Activated CD8-positive, alpha-beta memory T cell treated with anti-CD3 and anti-CD28 coated beads for 24 hours (primary cell): ENCODE data around the gene DHX8.
A peak's percentile ranks its signal among the peaks of the same experiment; 100 is the strongest.

Experiments used
- DNase-seq: peaks from one replicate; pipeline ENCODE4 v3.0.0-alpha.2; 2020

The DHX8 gene

DNA sequence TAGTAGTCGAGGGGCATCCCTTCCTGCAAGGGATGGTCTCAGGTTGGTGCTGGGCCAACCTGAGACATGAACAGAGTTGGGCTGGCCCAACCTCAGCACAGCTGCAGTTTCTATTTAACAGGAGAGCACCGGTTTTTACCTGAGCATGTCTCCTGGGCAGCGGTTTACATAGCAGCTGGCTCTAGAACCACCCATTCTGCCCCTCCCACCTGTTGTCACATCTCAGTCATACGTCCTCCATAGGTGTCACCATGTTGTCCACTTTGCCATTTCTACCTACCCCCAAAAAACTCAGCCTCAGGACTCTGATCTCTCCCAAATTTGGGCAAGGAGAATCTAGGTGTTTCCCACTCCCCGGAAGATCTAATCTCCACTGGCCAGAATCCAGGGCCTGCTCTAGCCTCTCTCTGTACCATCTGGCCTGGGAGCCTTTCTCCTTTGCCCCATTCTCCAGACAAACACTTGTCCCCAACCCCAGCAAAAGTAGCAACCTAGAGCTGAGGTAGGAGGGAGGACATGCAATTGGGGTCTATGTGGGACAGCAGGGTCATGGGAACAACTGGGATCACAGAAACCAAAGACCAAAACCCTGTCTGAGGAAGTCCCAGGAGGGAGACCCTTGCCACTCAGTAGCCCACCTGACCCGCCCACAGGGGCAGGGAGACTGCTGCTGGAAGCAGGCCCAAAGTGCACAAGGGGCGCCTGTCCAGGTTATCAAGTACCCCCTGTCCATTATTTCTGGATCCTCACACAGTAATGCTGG is 43.3 kb downstream of the DHX8 start:
- no peak for DNase-seq

DNA sequence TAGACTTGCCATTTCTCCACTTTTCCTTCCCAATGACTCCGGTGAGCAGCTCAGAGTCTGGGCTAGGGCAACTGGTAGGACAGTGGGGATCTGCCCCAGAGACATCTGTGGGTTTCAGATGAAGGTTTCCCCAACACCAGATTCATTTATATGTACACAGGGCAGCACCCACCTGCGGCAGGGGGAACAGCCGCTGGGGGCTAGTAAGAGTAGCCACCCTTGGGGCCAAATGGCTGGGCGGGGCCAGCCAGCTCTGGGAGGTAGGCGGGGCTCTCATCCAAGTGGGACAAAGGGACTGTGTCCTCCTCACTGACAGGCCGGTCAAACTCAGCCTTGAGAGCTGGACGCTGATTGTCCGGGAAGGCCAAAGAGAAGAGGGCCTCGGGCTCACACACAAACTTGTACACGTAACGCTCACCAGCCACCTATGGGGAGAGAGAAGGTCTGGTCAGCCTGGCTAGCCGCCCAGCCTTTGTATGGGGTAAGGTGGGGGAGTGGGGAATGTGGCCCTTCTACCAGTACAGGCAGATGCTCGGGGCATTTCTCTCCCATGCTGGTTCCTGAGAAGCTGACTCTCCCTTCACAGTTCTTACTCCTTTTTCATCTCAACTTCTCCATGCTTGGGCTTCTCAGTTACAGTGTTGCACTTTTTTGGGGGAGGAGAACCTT is 44.7 kb downstream of the DHX8 start:
- no peak for DNase-seq

DNA sequence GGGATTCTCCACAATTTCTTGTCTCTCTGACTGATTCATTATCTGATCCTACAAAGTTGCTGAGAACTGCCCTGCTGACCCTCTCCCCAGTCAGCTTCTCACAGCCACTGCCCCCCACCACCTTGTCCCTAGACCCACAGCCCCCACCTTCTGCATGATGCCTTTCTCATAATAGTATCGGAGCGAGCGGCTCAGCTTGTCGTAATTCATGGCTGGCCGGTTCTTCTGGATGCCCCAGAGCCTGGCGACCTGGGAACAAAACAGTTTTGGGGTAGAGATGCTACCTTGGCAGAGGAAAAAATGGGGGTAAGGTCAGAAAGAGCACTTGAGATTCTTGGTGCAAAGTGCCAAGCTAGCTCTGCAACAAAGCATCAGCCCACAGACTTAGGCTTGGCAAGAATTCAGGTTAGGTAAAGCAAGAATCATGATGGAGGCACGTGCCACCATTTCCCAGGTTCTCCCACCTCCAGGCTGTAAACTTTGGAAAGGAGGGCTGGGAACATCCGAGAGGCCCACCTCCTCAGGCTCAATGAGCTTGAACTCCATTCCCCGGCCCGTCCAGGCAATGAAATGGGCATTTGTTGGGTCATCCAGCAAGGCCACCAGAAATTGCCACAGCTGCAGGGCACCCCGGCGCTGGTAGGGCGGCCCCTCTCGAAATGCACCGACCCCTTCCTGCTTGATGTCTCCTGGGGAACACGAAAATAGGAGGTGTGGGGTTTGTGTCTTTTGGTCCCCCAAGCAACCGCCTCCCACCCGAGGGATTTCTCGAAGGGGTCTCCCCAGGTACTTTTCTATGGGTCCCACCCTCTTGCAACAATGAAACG is 45.4 kb downstream of the DHX8 start:
- DNase-seq = no peak

DNA sequence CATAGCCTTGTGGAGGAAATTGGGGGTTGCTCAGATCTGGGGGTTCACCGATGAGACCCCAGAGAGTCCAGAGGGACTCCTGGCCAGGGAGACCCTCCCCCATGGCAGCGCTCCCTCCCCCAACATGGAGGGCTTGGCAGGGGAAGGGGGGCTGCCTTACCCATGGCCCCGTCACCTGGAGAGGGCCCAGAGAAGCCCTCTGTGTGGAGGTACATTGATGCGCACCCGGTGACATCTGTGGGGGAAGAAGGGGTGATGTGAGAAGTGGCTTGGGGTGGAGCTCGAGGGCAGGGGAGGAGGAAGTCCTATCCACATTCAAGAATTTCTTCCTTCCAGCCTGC is 46.1 kb downstream of the DHX8 start:
- no peak for DNase-seq

- DNase-seq = no peak
These were observed 46.7 kb downstream of the DHX8 start for GRCh38 chr17:43530288-43531081.

DNA sequence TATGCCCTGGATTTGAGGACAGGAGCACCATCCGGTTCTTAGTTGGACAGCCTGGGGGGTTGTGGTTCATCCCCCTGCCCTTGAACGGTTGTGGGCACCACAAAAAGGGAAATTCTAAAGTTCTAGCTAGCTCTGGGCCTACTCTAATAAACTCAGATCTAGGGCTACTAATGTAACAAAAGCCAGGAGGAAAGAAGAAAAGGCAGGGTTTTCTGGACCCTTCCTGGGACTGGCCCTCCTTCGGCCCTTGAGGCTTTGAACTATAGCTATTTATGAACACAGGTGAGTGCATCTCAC is 47.3 kb downstream of the DHX8 start:
- DNase-seq = no peak

GRCh38 chr17:43531955-43532354 is 48.2 kb downstream of the DHX8 start:
- DNase-seq = no peak

DNA sequence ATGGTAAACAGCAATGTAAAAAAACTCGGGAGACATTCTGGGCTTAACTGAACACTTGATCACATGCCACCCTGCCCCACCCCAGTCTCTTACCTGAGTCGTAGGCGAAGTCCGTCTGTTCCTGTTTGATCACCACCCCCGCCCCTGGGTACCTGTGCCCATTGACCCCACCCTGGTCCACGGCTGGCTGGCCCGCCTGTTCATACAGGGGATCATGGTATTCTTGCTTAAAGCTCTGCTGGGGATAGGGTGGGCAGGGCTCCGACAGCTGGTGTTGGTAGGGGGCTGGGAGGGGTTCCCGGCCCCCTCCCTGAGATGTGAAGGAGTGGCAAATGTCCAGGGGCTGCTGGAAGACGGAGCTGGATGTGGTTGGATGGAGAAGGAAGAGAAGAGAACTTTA is 48.8 kb downstream of the DHX8 start:
- no peak for DNase-seq

DNA sequence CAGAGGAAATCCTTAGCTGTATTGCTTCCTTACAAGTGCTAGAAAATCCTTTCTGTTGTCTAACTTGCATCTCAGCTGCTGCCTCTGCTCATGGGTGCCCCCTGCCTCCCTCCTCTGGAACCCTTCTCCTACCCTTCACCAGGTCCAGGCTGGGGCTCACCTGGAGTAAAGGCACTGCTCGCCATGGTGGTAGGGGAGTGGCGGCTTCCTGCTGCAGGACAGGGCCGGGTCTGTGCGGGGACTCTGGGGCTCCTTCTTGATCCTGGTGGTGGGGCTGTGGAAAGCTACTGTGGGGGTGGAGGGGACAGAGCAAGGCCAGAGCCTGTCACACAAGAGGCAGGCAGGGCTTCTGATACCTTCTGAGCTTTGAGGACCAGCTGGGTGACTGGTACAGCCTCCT is 49.9 kb downstream of the DHX8 start:
- DNase-seq = no peak

DNA sequence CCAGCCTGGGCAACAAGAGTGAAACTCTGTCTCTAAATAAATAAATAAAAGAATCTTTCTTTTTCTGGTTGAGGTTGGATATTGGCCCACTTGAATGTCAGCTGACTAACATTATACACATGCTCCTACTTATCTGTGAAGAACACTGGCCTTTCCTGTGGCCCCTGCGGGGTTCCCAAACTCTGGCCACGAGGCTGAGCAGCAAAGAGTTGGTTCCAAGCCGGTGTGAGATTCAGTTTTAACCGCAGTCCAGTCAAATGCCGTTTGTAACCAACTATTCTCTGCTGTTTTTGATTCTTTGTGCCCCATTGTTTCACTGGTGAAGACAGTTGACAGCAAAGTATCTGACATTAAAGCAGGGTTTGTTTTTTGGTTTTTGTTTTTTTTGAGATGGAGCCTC is 51.1 kb downstream of the DHX8 start:
- no peak for DNase-seq

DNA sequence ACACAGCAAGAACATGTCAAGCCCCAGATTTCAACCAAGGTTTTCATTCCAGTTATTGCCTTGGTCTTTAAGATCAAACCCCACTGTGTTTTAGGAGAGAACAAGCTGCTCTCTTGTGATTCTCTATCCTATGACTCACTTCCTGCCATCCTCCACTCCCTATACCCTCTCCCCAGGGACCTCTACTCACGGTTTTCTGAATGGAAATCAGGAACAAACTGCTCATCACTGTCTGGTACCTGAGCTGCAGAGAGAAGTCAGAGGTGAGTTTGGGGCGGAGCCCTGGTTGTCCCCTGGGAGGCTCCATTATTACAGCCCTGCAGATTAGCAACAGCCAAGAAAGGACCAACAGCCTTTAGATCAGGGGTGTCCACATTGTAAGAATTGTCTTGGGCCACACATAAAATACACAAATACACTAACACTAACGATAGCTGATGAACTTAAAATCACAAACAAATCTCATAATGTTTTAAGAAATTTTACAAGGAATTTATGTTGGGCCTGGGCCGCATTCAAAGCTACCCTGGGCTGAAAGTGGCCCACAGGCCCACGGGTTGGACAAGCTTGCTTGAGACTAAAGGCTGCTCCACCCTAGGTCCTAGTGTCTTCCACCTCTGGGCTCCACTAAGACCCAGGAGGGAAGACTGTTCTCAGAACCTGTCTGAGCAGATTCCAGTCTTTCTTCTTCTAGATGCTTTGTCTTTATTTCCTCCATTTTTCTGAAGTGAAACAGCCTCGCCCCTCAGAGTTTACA is 52.6 kb downstream of the DHX8 start:
- DNase-seq = no peak

DNA sequence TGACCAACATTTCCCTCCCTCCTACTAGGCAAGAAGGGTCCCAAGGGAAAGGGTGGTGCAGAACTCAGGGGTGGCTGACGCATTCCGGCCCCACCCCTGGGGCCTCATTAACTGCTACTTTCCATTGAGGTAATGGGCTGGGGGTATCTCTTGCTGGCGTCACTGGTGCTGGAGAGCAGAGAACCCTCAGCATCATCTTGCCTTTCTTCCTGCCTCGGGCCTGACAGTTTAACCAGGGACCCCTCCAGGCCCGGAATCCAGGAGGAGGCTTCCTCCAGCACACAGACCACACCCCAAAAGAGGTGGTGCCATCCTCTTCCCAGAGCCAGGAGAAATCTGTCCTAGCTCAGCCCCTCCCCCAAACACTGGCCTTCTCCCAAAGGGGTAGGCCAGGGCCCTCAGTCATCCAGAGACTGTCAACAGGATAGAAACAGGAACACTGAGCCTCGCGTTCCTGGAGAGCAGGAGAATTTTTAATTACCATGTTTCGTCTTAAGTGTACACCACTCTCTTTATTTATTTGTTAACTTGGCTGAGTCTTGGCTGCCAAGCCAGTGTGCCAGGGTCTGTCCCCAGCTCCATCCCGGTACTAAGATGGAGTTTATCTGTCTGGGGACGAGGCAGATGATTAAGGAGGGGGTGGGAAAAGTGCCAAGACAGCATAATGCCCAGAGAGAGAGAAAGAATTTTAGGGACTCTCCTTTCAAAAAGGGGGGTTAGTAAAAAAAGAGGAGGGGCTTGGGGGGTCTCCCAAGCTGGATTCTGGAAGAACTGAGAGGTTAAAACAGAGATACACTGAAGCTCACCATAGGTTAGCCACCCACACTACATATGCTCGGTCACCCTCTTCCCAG is 57.3 kb downstream of the DHX8 start:
- no peak for DNase-seq

- DNase-seq = no peak
These were observed 59.1 kb downstream of the DHX8 start for GRCh38 chr17:43542859-43543258.

- DNase-seq = no peak
These were observed 59.5 kb downstream of the DHX8 start for GRCh38 chr17:43543300-43543699.

DNA sequence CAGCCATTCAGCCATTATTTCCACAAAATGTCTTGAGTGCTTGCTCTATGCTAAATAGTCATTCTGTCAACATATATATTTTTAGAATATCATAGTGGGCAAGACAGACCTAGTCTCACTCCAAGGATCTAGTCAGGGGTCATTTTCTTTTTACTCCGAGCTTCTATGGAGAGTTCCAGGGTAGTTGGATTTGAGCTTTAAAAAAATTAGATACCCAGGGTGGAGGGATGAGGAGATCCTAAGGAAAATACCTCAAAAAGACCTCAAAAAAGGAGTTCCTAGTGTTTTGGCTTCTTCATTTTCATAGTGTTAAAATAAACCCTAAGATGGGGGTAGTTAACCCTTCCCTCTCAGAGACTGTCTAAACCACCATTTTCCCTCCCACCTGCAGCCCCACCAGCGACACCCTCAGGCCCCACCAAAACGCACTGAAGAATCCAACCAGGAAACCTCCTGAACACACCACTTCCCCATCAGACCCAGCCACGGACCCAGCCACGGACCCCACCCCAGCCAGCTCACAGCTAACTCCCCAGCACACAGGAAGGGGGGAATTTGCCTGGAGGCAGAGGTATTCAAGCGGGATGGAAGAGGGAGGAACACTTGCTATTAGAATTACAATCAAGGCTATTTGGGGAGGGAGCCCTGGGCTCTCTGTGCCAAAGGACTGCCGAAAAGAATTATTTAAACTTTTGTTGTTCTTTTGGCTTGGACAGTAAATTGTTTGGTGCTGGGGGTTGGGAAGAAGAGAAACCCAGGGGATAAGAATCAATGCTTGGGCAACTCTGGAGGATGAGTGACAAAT is 60.2 kb downstream of the DHX8 start:
- no peak for DNase-seq

GRCh38 chr17:43545383-43545632 is 61.5 kb downstream of the DHX8 start:
- no peak for DNase-seq

- peak; percentile 96 for DNase-seq
These were observed 62.8 kb downstream of the DHX8 start, which contains the start of gene ETV4 for GRCh38 chr17:43546319-43547188. Gene ETV4 (minus strand): TSS chr17:43546340. CDS start chr17:43545617, 723 bp downstream.

- no peak for DNase-seq
These were observed 63.4 kb downstream of the DHX8 start for GRCh38 chr17:43547189-43547550.

DNA sequence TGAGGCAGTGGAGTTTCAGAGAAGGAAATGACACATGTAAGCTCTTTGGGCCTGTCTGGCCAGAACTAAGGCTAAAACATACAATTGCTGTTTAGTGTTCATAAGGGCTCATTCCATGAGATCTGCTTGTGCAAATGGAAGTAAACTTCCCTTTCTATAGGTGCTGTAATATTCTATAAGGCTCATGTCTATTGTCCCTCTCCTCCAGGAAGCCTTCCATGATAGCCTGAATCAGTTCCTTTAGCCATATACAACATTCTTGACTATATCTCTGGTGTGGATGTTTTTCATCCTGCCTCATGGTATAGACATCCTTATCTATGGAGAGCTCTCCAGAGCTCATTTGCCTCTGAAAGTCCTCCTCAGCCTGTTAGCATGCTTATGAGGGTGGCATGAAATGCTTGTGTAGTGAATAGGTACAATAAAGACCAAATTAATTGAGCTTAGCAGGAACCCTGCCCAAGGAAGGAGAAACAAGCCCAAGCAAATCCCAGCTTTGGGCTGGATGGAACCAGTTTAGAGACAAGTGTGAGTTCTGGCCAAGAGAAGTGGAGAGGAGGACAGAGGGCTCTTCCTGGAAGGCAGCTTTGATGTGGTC is 64.0 kb downstream of the DHX8 start:
- no peak for DNase-seq
